ENCODE results near the gene PRR3.

PRR3 gene

GRCh38 chr6:30556066-30556905 lies 809 bp upstream of the PRR3 start, which contains the start of gene GNL1:
Gene GNL1, minus strand, starts transcription at chr6:30556489. Its CDS starts 286 bp downstream, at chr6:30556203.
- Histone ChIP-seq H3K4me3 (ENCODE audit: low read depth, low read length) (peak within 1 kb of the TSS; percentile 91), H3K27ac (ENCODE audit: low read depth, low read length) (peak within 1 kb of the TSS; percentile 88), H3K36me3 (ENCODE audit: control insufficient read depth, insufficient read depth, low read length) (peaks cover 36% of the 10 kb centered on the region), H3K9ac (ENCODE audit: low read length) (peak within 1 kb of the TSS; percentile 96), H3K27me3 (ENCODE audit: control insufficient read depth, insufficient read depth, low read length) (no peaks in the 10 kb centered on the region), H3K4me1 (ENCODE audit: control insufficient read depth, insufficient read depth, low read length) (peaks cover 5% of the 10 kb centered on the region; the same call in 1 of the 2 replicates), H3K9me3 (ENCODE audit: control insufficient read depth, insufficient read depth, low read depth, low read length) (no peaks in the 10 kb centered on the region)

- H3K9ac ChIP-seq (ENCODE audit: low read length), result peak overlapping the region; percentile 96
- peak overlapping the region; percentile 88 for H3K27ac ChIP-seq (ENCODE audit: low read depth, low read length)
- H3K36me3 ChIP-seq (ENCODE audit: control insufficient read depth, insufficient read depth, low read length), result peaks cover 35% of the 10 kb centered on the region
These were observed 537 bp downstream of the PRR3 start for GRCh38 chr6:30557683-30557981.

GRCh38 chr6:30560930-30561329 lies 3.8 kb downstream of the PRR3 start:
- Histone ChIP-seq H3K27ac (ENCODE audit: low read depth, low read length) (no peak overlapping the region), H3K4me1 (ENCODE audit: control insufficient read depth, insufficient read depth, low read length) (peaks cover 5% of the 10 kb centered on the region; the same call in 1 of the 2 replicates), H3K36me3 (ENCODE audit: control insufficient read depth, insufficient read depth, low read length) (peaks cover 24% of the 10 kb centered on the region), H3K9me3 (ENCODE audit: control insufficient read depth, insufficient read depth, low read depth, low read length) (no peaks in the 10 kb centered on the region), H3K4me3 (ENCODE audit: low read depth, low read length) (no peak overlapping the region), H3K27me3 (ENCODE audit: control insufficient read depth, insufficient read depth, low read length) (no peaks in the 10 kb centered on the region), H3K9ac (ENCODE audit: low read length) (no peak overlapping the region)

More at GRCh38 chr6:30557683-30557981, 537 bp downstream of the PRR3 start:
- Histone ChIP-seq H3K4me3 (ENCODE audit: low read depth, low read length) (peak overlapping the region; percentile 91), H3K9me3 (ENCODE audit: control insufficient read depth, insufficient read depth, low read depth, low read length) (no peaks in the 10 kb centered on the region), H3K4me1 (ENCODE audit: control insufficient read depth, insufficient read depth, low read length) (peaks cover 5% of the 10 kb centered on the region; the same call in 1 of the 2 replicates), H3K27me3 (ENCODE audit: control insufficient read depth, insufficient read depth, low read length) (no peaks in the 10 kb centered on the region)

- no peak overlapping the region for H3K4me3 ChIP-seq (ENCODE audit: low read depth, low read length)
- no peak overlapping the region for H3K27ac ChIP-seq (ENCODE audit: low read depth, low read length)
- no peaks in the 10 kb centered on the region for H3K9me3 ChIP-seq (ENCODE audit: control insufficient read depth, insufficient read depth, low read depth, low read length)
- no peaks in the 10 kb centered on the region for H3K27me3 ChIP-seq (ENCODE audit: control insufficient read depth, insufficient read depth, low read length)
- H3K4me1 ChIP-seq (ENCODE audit: control insufficient read depth, insufficient read depth, low read length), result peaks cover 5% of the 10 kb centered on the region; the same call in 1 of the 2 replicates
- no peak overlapping the region for H3K9ac ChIP-seq (ENCODE audit: low read length)
- peaks cover 24% of the 10 kb centered on the region for H3K36me3 ChIP-seq (ENCODE audit: control insufficient read depth, insufficient read depth, low read length)
These were observed 5.7 kb downstream of the PRR3 start for GRCh38 chr6:30562470-30563425.

- peaks cover 24% of the 10 kb centered on the region for H3K36me3 ChIP-seq (ENCODE audit: control insufficient read depth, insufficient read depth, low read length)
- no peak overlapping the region for H3K9ac ChIP-seq (ENCODE audit: low read length)
- H3K27ac ChIP-seq (ENCODE audit: low read depth, low read length), result no peak overlapping the region
- H3K27me3 ChIP-seq (ENCODE audit: control insufficient read depth, insufficient read depth, low read length), result no peaks in the 10 kb centered on the region
- H3K4me3 ChIP-seq (ENCODE audit: low read depth, low read length), result no peak overlapping the region
- H3K9me3 ChIP-seq (ENCODE audit: control insufficient read depth, insufficient read depth, low read depth, low read length), result no peaks in the 10 kb centered on the region
- H3K4me1 ChIP-seq (ENCODE audit: control insufficient read depth, insufficient read depth, low read length), result no peaks in the 10 kb centered on the region
These were observed 7.0 kb downstream of the PRR3 start for GRCh38 chr6:30564114-30564513.

- Histone ChIP-seq H3K4me3 (ENCODE audit: low read depth, low read length) (no peak overlapping the region), H3K27me3 (ENCODE audit: control insufficient read depth, insufficient read depth, low read length) (no peaks in the 10 kb centered on the region; the same call in 1 of the 2 replicates), H3K9me3 (ENCODE audit: control insufficient read depth, insufficient read depth, low read depth, low read length) (no peaks in the 10 kb centered on the region), H3K27ac (ENCODE audit: low read depth, low read length) (no peak overlapping the region), H3K9ac (ENCODE audit: low read length) (no peak overlapping the region), H3K4me1 (ENCODE audit: control insufficient read depth, insufficient read depth, low read length) (peaks cover 6% of the 10 kb centered on the region; the same call in 1 of the 2 replicates), H3K36me3 (ENCODE audit: control insufficient read depth, insufficient read depth, low read length) (peaks cover 24% of the 10 kb centered on the region)
These were observed 8.7 kb downstream of the PRR3 start for GRCh38 chr6:30565772-30566171.

- Histone ChIP-seq H3K36me3 (ENCODE audit: control insufficient read depth, insufficient read depth, low read length) (peaks cover 11% of the 10 kb centered on the region), H3K9me3 (ENCODE audit: control insufficient read depth, insufficient read depth, low read depth, low read length) (no peaks in the 10 kb centered on the region), H3K9ac (ENCODE audit: low read length) (no peak overlapping the region), H3K4me1 (ENCODE audit: control insufficient read depth, insufficient read depth, low read length) (peaks cover 11% of the 10 kb centered on the region), H3K4me3 (ENCODE audit: low read depth, low read length) (no peak overlapping the region), H3K27me3 (ENCODE audit: control insufficient read depth, insufficient read depth, low read length) (no peaks in the 10 kb centered on the region; the same call in 1 of the 2 replicates), H3K27ac (ENCODE audit: low read depth, low read length) (no peak overlapping the region)
These were observed 11.2 kb downstream of the PRR3 start for GRCh38 chr6:30568245-30568644.

- H3K27ac ChIP-seq (ENCODE audit: low read depth, low read length), result no peak overlapping the region
- peaks cover 15% of the 10 kb centered on the region for H3K4me1 ChIP-seq (ENCODE audit: control insufficient read depth, insufficient read depth, low read length)
- H3K27me3 ChIP-seq (ENCODE audit: control insufficient read depth, insufficient read depth, low read length), result no peaks in the 10 kb centered on the region; the same call in 1 of the 2 replicates
- peaks cover 19% of the 10 kb centered on the region; the same call in 1 of the 2 replicates for H3K36me3 ChIP-seq (ENCODE audit: control insufficient read depth, insufficient read depth, low read length)
- peak overlapping the region; percentile 96 for H3K4me3 ChIP-seq (ENCODE audit: low read depth, low read length)
- H3K9ac ChIP-seq (ENCODE audit: low read length), result no peak overlapping the region
- no peaks in the 10 kb centered on the region for H3K9me3 ChIP-seq (ENCODE audit: control insufficient read depth, insufficient read depth, low read depth, low read length)
These were observed 13.2 kb downstream of the PRR3 start for GRCh38 chr6:30570263-30570662.

- Histone ChIP-seq H3K4me1 (ENCODE audit: control insufficient read depth, insufficient read depth, low read length) (peaks cover 15% of the 10 kb centered on the region), H3K36me3 (ENCODE audit: control insufficient read depth, insufficient read depth, low read length) (peaks cover 23% of the 10 kb centered on the region; the same call in 1 of the 2 replicates), H3K9ac (ENCODE audit: low read length) (peak overlapping the region; percentile 99), H3K27ac (ENCODE audit: low read depth, low read length) (no peak overlapping the region), H3K27me3 (ENCODE audit: control insufficient read depth, insufficient read depth, low read length) (no peaks in the 10 kb centered on the region; the same call in 1 of the 2 replicates), H3K4me3 (ENCODE audit: low read depth, low read length) (peak overlapping the region; percentile 96), H3K9me3 (ENCODE audit: control insufficient read depth, insufficient read depth, low read depth, low read length) (no peaks in the 10 kb centered on the region)
These were observed 13.6 kb downstream of the PRR3 start for GRCh38 chr6:30570740-30571074.

GRCh38 chr6:30571075-30571761 lies 14.1 kb downstream of the PRR3 start, which contains the start of gene ABCF1:
Gene ABCF1, plus strand, starts transcription at chr6:30571442. Its CDS starts 46 bp downstream, at chr6:30571488.
- H3K27ac ChIP-seq (ENCODE audit: low read depth, low read length), result peak within 1 kb of the TSS; percentile 95
- H3K9me3 ChIP-seq (ENCODE audit: control insufficient read depth, insufficient read depth, low read depth, low read length), result no peaks in the 10 kb centered on the region
- H3K4me1 ChIP-seq (ENCODE audit: control insufficient read depth, insufficient read depth, low read length), result peaks cover 15% of the 10 kb centered on the region
- H3K9ac ChIP-seq (ENCODE audit: low read length), result peak within 1 kb of the TSS; percentile 99
- H3K36me3 ChIP-seq (ENCODE audit: control insufficient read depth, insufficient read depth, low read length), result peaks cover 24% of the 10 kb centered on the region
- no peaks in the 10 kb centered on the region; the same call in 1 of the 2 replicates for H3K27me3 ChIP-seq (ENCODE audit: control insufficient read depth, insufficient read depth, low read length)
- peak within 1 kb of the TSS; percentile 96 for H3K4me3 ChIP-seq (ENCODE audit: low read depth, low read length)

All from HUES6 (cell line).